ENCODE measurements around the gene ANO1. TPM values are rescaled to one million over a fixed set of nuclear protein-coding genes. Genes with fewer than 3 reads are reported as not detected.

ANO1 gene
- total RNA-seq, 4 donors from 2014 or later, result 1.7 to 13.9 (median 5.3) TPM

GRCh38 chr11:70183483-70184176 is 105.5 kb downstream of the ANO1 start:
- no peak for DNase-seq (ENCODE audit: low spot score)
- no peak for TF ChIP-seq CTCF (IDR thresholded peaks at IDR 0.05)
- ATAC-seq (ENCODE audit: low FRiP score), result no peak

- DNase-seq (ENCODE audit: low spot score), result no peak
- TF ChIP-seq CTCF (IDR thresholded peaks at IDR 0.05), result no peak
- ATAC-seq (ENCODE audit: low FRiP score), result no peak
These were observed 106.3 kb downstream of the ANO1 start for GRCh38 chr11:70184396-70184795.

GRCh38 chr11:70185348-70186055 is 107.4 kb downstream of the ANO1 start:
- no peak for TF ChIP-seq CTCF (IDR thresholded peaks at IDR 0.05)
- no peak for DNase-seq (ENCODE audit: low spot score)
- no peak for ATAC-seq (ENCODE audit: low FRiP score)

- ATAC-seq (ENCODE audit: low FRiP score) (no peak), DNase-seq (ENCODE audit: low spot score) (no peak)
- no peak for TF ChIP-seq CTCF (IDR thresholded peaks at IDR 0.05)
These were observed 108.3 kb downstream of the ANO1 start for GRCh38 chr11:70186420-70186819.

GRCh38 chr11:70186936-70187335 is 108.8 kb downstream of the ANO1 start:
- DNase-seq (ENCODE audit: low spot score) (no peak), ATAC-seq (ENCODE audit: low FRiP score) (no peak)
- no peak for TF ChIP-seq CTCF (IDR thresholded peaks at IDR 0.05)

- no peak for TF ChIP-seq CTCF (IDR thresholded peaks at IDR 0.05)
- ATAC-seq (ENCODE audit: low FRiP score), result no peak
These were observed 109.7 kb downstream of the ANO1 start for GRCh38 chr11:70187771-70188170.

GRCh38 chr11:70189622-70190021 is 111.5 kb downstream of the ANO1 start:
- no peak for ATAC-seq (ENCODE audit: low FRiP score)

More at GRCh38 chr11:70187771-70188170, 109.7 kb downstream of the ANO1 start:
- no peak for DNase-seq (ENCODE audit: low spot score)

More at GRCh38 chr11:70189622-70190021, 111.5 kb downstream of the ANO1 start:
- no peak for DNase-seq (ENCODE audit: low spot score)
- TF ChIP-seq CTCF (IDR thresholded peaks at IDR 0.05), result no peak
